Left lung (tissue), 10 donors: ENCODE results near the gene HAND2. TPM values are rescaled to one million over a fixed set of nuclear protein-coding genes. Genes with fewer than 3 reads are reported as not detected.

Experiments
- ATAC-seq: fragments of 200-7000 bp; cut with Tn5 transposase; one replicate; pipeline ENCODE4 v1.9.1; 2020; ENCODE audit warnings: moderate library complexity
- DNase-seq, 4 donors: peaks; one replicate each; pipeline ENCODE4 v3.0.0-alpha.2; 2013 to 2020
- H3K27ac ChIP-seq, 2 donors: fragments of 200-600 bp; sonication (generic) in 1 of 2; one replicate each; pipeline versions ENCODE4 v1.5.0 to v1.8.0; 2020 to 2021
- H3K27me3 ChIP-seq, 2 donors: fragments of 200-600 bp; sonication (generic) in 1 of 2; one replicate each; pipeline versions ENCODE4 v1.5.0 to v1.8.0; 2020 to 2021
- H3K36me3 ChIP-seq, 2 donors: fragments of 200-600 bp; sonication (generic) in 1 of 2; one replicate each; pipeline versions ENCODE4 v1.5.0 to v1.8.0; 2020 to 2021
- H3K4me1 ChIP-seq, 2 donors: fragments of 200-600 bp; one replicate each; pipeline ENCODE4 v1.8.0; 2021
- H3K4me3 ChIP-seq, 2 donors: fragments of 200-600 bp; sonication (generic) in 1 of 2; one replicate each; pipeline versions ENCODE4 v1.5.0 to v1.8.0; 2020 to 2021; ENCODE audit warnings: mild to moderate bottlenecking in 1 of 2
- H3K9me3 ChIP-seq, 2 donors: fragments of 200-600 bp; sonication (generic) in 1 of 2; one replicate each; pipeline versions ENCODE4 v1.5.0 to v1.8.0; 2020 to 2021
- intact Hi-C, 2 donors: fragments of 100-400 bp; cut with DNase I; formaldehyde crosslinking; loops; one replicate each; pipeline versions ENCODE4 v1.11.2 to v1.14.2; 2022
- polyA plus RNA-seq, 6 donors: library from polyadenylated mRNA; unstranded; fragments of 120-200 nt; gene quantifications; one replicate each; pipeline ENCODE4 v1.2.1, GENCODE V29; 2013; ENCODE audit not compliant: insufficient read length in 6 of 6
- total RNA-seq, 2 donors: library from RNA; stranded (reverse); fragmentation: NEBNext Ultra II Directional; extraction: Animal tissue kit (Norgen Biotek cat#: 25700); gene quantifications; one replicate each; pipeline ENCODE4 v1.2.1, GENCODE V29; 2021
- TF ChIP-seq, protein P1 (sequence below), 2 donors: fragments of 200-600 bp; sonication (generic) in 1 of 2; IDR thresholded peaks; one replicate each; pipeline versions ENCODE4 v1.5.0 to v1.8.0; 2021; ENCODE audit warnings: antibody characterized with exemption in 2 of 2
- donor health status: DM: no; HTN: yes; CAD: no.
- donor health status: DM: no; HTN: no; CAD: no.

The HAND2 gene
- total and polyA plus RNA-seq, 8 donors = 0.20 to 0.41 (median 0.20) TPM; not detected in 3

DNA sequence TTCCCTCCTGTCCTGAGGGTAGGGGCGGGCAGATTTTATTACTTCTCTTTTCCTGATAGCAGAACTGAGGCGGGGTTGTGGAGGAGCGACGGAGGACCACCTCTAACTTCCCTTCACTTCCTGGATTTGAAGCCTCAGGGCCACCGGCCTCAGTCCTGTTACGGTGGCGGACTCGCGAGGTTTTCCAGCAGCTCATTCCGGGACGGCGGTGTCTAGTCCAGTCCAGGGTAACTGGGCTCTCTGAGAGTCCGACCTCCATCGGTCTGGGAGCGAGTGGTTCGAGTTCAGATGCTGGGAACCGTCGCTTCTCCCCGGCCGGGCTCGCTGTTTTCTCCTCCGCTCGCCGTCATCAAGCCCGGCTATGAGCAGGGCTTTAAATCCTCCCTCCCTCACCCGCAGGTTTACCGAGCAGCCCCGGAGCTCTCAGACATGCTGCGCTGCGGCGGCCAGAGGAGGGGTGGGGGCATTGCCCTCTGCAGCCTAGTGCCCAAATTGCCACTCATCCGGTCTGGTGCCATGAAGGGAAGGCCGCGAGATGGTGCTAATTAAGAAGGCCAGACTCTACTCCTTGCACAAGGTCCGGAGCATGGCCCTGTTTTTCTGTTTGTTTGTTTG is 23.3 kb downstream of the HAND2 start:
- peak; percentile 35 for ATAC-seq
- peaks cover 98 to 100% of the 10 kb centered on the region in 2 donors for H3K27me3 ChIP-seq
- DNase-seq = no peak
- TF ChIP-seq, protein P1, sequence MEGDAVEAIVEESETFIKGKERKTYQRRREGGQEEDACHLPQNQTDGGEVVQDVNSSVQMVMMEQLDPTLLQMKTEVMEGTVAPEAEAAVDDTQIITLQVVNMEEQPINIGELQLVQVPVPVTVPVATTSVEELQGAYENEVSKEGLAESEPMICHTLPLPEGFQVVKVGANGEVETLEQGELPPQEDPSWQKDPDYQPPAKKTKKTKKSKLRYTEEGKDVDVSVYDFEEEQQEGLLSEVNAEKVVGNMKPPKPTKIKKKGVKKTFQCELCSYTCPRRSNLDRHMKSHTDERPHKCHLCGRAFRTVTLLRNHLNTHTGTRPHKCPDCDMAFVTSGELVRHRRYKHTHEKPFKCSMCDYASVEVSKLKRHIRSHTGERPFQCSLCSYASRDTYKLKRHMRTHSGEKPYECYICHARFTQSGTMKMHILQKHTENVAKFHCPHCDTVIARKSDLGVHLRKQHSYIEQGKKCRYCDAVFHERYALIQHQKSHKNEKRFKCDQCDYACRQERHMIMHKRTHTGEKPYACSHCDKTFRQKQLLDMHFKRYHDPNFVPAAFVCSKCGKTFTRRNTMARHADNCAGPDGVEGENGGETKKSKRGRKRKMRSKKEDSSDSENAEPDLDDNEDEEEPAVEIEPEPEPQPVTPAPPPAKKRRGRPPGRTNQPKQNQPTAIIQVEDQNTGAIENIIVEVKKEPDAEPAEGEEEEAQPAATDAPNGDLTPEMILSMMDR (IDR thresholded peaks at IDR 0.05) = no peak
- H3K36me3 ChIP-seq = no peaks in the 10 kb centered on the region
- peaks cover 0 to 7% of the 10 kb centered on the region in 2 donors for H3K4me1 ChIP-seq
- no peak overlapping the region for H3K27ac ChIP-seq
- H3K4me3 ChIP-seq = no peak overlapping the region
- intact Hi-C loops = no loop called here
- H3K9me3 ChIP-seq = no peaks in the 10 kb centered on the region

DNA sequence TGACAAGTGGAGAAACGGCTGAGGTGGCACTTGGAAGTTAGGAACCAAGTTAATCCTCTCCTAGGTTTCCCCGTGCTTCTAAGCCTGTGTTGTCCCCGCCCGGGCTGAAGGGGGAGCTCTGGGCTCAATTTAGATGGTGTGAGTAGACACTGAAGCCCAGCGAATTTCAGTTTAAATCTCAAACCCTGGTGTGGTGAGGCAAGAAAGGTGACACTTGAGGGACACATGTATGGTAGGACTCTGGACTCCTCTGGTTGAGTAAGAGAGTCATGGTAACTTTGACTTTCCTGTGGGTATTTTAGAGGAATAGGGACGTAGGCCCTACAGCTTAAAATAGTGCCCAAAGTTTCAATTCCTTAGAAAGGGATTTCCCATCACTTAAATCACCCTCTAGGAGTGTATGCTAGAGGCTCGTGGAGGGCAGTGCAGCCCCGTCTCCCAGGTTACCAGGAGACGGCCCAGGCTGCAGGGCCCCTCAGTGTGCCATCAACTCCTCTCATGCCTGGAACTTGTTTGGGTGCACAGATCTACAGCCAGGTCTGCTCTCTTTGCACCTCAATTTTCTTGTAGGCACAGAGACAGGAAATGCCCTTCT is 24.0 kb downstream of the HAND2 start:
- ATAC-seq (peak; percentile 87), DNase-seq (peak in 1 of 4 donors; percentile 78)
- H3K27ac ChIP-seq = no peak overlapping the region
- H3K4me3 ChIP-seq = no peak overlapping the region
- no peaks in the 10 kb centered on the region for H3K9me3 ChIP-seq
- H3K36me3 ChIP-seq = no peaks in the 10 kb centered on the region
- peaks cover 0 to 14% of the 10 kb centered on the region in 2 donors for H3K4me1 ChIP-seq
- H3K27me3 ChIP-seq = peaks cover 99 to 100% of the 10 kb centered on the region in 2 donors
- TF ChIP-seq, protein P1 (IDR thresholded peaks at IDR 0.05) = peak; percentile 50 to 55
- intact Hi-C loops = no loop called here

DNA sequence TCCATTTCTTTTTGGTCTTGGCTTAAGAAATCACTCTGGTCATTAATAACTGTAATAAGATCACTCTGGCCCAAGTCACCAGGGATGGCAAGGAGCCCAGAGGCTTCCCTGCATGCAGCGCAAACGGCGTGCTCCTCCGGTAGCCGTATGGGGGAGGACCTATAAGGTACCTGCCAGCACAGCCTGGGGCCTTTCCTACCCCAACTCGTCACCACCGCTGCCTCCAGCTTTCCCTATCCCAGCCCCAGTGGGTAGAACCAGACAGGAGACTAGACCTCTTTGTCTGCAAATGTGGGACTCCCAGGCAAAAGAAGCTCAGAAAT is 25.9 kb downstream of the HAND2 start:
- H3K36me3 ChIP-seq = no peaks in the 10 kb centered on the region
- DNase-seq (no peak), ATAC-seq (no peak)
- no peaks in the 10 kb centered on the region for H3K9me3 ChIP-seq
- TF ChIP-seq, protein P1 (IDR thresholded peaks at IDR 0.05) = no peak
- peaks cover 96 to 100% of the 10 kb centered on the region in 2 donors for H3K27me3 ChIP-seq
- no peak overlapping the region for H3K27ac ChIP-seq
- H3K4me3 ChIP-seq = no peak overlapping the region
- peaks cover 0 to 17% of the 10 kb centered on the region in 2 donors for H3K4me1 ChIP-seq
- intact Hi-C loops = no loop called here

DNA sequence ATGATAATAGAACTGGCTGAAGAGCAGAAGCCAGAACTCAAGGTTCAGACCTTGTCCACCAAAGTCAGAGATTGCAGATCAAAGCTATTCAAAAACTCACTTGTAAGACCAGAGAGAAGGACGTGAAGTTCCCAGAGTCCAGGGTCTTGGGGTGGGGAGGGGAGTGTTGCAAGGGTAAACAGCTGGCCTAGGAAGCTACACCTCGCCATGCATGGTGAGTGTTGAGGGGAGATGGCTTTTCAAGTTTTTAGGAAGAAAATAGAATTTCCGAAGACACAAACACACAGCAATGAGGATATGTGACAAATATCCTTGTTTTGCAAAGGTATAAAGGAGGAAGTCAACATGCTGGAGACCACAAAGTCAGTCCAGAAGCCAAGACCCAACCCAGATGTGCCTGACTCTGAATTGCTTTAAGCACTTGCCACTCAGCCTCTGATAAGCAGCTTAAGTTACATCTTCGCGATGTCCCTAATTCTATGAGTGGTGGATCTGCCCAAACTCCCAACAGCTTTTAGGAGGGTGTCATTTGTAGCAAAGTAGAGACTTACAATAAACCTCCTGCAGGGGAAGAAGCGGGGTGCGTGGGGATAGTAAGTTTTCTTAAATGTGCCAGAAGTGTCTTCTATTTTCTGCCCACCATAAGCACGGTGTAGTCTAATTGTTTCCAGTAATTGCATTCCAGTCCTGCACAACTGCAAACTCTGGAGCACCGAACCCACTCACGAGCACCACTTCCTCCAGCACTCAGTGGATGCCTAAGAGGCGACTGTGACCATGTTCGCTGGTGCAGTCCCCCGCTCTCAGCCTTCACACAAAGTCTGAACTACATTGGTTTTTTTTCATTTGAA is 26.5 kb downstream of the HAND2 start:
- intact Hi-C loops = no loop called here
- ATAC-seq = no peak
- peaks cover 96 to 100% of the 10 kb centered on the region in 2 donors for H3K27me3 ChIP-seq
- DNase-seq = no peak
- no peak overlapping the region for H3K4me3 ChIP-seq
- no peaks in the 10 kb centered on the region for H3K36me3 ChIP-seq
- peaks cover 0 to 12% of the 10 kb centered on the region in 2 donors for H3K4me1 ChIP-seq
- H3K27ac ChIP-seq = no peak overlapping the region
- no peaks in the 10 kb centered on the region for H3K9me3 ChIP-seq
- TF ChIP-seq, protein P1 (IDR thresholded peaks at IDR 0.05) = no peak

DNA sequence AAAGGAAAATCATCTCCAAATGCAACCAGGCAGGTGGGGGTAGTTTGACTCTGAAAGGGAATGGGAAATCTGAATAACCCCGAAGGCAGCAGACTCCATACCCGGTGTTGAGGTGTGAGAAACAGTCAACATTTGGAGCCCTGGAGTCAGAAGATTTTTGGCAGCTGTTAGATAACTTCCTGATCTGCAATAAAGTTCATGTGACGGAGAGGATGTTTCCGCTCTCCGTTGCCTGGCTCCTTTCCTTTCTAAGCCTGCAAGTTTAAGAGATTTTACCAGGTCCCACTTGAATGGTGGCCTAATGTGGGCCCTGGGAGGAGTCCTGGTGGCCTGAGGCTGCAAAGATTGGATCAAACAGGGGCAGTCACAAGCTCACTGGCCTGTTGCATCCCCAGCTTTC is 27.7 kb downstream of the HAND2 start:
- DNase-seq (no peak), ATAC-seq (no peak)
- Histone ChIP-seq H3K9me3 (no peaks in the 10 kb centered on the region), H3K27ac (no peak overlapping the region), H3K4me3 (no peak overlapping the region), H3K27me3 (peaks cover 86 to 98% of the 10 kb centered on the region in 2 donors), H3K4me1 (peaks cover 0 to 12% of the 10 kb centered on the region in 2 donors), H3K36me3 (no peaks in the 10 kb centered on the region)
- intact Hi-C loops = no loop called here
- TF ChIP-seq, protein P1 (IDR thresholded peaks at IDR 0.05) = no peak
